OCI-LY1 (cell line): ENCODE measurements around the gene SF3B2.
"Not testable (repeated sequence)": the region's sequence is repeated elsewhere in the genome, so short reads cannot be mapped to it uniquely, and the experiment has no call there.

Experiments
- H2AFZ ChIP-seq: fragments of 200-600 bp; sonication (generic), shearing (Covaris generic); 2 replicates; pipeline ENCODE4 v1.6.0; 2014; ENCODE audit warnings: antibody characterized with exemption, mild to moderate bottlenecking, low read length
- H3F3A ChIP-seq: fragments of 200-600 bp; sonication (generic), shearing (Covaris generic); 2 replicates; pipeline ENCODE4 v1.6.0; 2014; ENCODE audit warnings: mild to moderate bottlenecking, antibody characterized with exemption, low read length, moderate library complexity; ENCODE audit not compliant: insufficient read depth
- H3K27ac ChIP-seq: fragments of 200-600 bp; sonication (generic); 2 replicates; pipeline ENCODE4 v1.5.1; 2014; ENCODE audit warnings: low read length, mixed run types, mild to moderate bottlenecking, low read depth; ENCODE audit not compliant: poor library complexity, severe bottlenecking
- H3K27me3 ChIP-seq: fragments of 200-600 bp; sonication (generic); 2 replicates; pipeline ENCODE4 v1.6.0; 2014; ENCODE audit warnings: antibody characterized with exemption, mild to moderate bottlenecking, low read length, moderate library complexity; ENCODE audit not compliant: insufficient read depth
- H3K36me3 ChIP-seq: fragments of 200-600 bp; sonication (generic); 2 replicates; pipeline ENCODE4 v1.6.1; 2014; ENCODE audit warnings: mild to moderate bottlenecking, antibody characterized with exemption, low read length, moderate library complexity, mixed read lengths; ENCODE audit not compliant: insufficient read depth
- H3K4me1 ChIP-seq: fragments of 200-600 bp; sonication (generic); 2 replicates; pipeline ENCODE4 v1.5.1; 2014; ENCODE audit warnings: mild to moderate bottlenecking, low read length, moderate library complexity; ENCODE audit not compliant: insufficient read depth, severe bottlenecking
- H3K4me2 ChIP-seq: fragments of 200-600 bp; sonication (generic), shearing (Covaris generic); 2 replicates; pipeline ENCODE4 v1.6.1; 2014; ENCODE audit warnings: low read length
- H3K4me3 ChIP-seq: fragments of 200-600 bp; sonication (generic); 2 replicates; pipeline ENCODE4 v1.5.1; 2014; ENCODE audit warnings: low read length, low read depth, mild to moderate bottlenecking, mixed read lengths; ENCODE audit not compliant: poor library complexity, severe bottlenecking
- H3K79me2 ChIP-seq: fragments of 200-600 bp; shearing (Covaris generic); 2 replicates; pipeline ENCODE4 v1.6.1; 2016; ENCODE audit warnings: mixed run types, low read length, mixed read lengths; ENCODE audit not compliant: insufficient read depth
- H3K9ac ChIP-seq: fragments of 200-600 bp; sonication (generic), shearing (Covaris generic); 2 replicates; pipeline ENCODE4 v1.6.1; 2014; ENCODE audit warnings: mild to moderate bottlenecking, low read length, mixed read lengths
- H3K9me2 ChIP-seq: fragments of 200-600 bp; sonication (generic), shearing (Covaris generic); 2 replicates; pipeline ENCODE4 v1.6.1; 2014; ENCODE audit warnings: low read depth, mild to moderate bottlenecking, low read length, mixed read lengths
- H3K9me3 ChIP-seq: fragments of 200-600 bp; shearing (Covaris generic); 2 replicates; pipeline ENCODE4 v1.6.1; 2014; ENCODE audit warnings: low read length, mixed read lengths
- H4K20me1 ChIP-seq: fragments of 200-600 bp; sonication (generic), shearing (Covaris generic); 2 replicates; pipeline ENCODE4 v1.6.0; 2016; ENCODE audit warnings: mild to moderate bottlenecking, low read length; ENCODE audit not compliant: insufficient read depth
- EZH2 ChIP-seq: fragments of 200-600 bp; sonication (generic), shearing (Covaris generic); IDR thresholded peaks from 2 replicates; pipeline ENCODE4 v1.8.0; 2017; ENCODE audit warnings: borderline replicate concordance, mixed run types, mild to moderate bottlenecking, antibody characterized with exemption, low read length, moderate library complexity, mixed read lengths
- TF ChIP-seq, protein P1 (sequence below): fragments of 200-600 bp; sonication (generic), shearing (Covaris generic); IDR thresholded peaks from 2 replicates; pipeline ENCODE4 v1.5.1; 2017; ENCODE audit warnings: mild to moderate bottlenecking, antibody characterized with exemption, low read length, moderate library complexity, mixed read lengths

The SF3B2 gene

DNA sequence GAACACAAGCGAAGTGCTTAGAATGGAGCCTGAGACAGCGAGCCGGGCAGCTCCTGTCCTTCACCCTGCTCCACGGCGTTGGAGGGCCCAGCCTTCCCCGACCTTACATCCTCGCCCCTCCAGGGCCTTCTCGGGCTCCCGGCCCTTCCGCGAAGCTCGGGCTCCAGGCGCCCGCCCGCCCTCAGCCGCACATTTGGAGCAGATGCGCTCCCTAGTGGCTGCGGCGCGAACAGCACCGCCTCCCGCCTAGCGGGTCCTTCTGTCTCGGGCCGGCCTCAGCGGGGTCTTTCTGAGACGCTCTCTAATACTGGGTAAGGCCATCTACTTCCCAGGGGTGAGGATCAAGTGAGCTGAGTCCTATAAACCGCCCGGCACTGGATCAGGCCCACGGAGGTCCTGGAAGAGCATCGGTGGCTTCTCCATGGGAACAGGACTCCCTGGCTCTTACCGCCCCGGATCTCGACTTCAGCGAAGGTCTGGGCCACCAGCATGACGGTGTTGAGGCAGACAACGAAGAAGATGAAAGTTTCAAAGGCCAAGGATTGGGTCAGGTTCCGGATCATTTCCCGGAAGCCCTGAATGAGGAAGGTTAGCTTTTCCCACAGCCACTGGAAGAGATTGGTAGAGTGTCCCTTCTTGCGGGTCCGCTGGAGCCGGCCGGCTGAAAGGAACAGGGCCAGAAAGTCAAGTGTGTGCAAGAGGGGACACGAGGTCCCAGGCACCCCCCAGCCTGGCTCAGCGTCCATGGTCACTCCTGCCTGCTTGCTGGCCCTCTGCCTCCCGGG, 29.6 kb upstream of the SF3B2 start:
- Histone ChIP-seq H3K36me3 (no peaks in the 10 kb centered on the region), H3K4me1 (peaks cover 3% of the 10 kb centered on the region), H3F3A (no peaks in the 10 kb centered on the region), H3K4me2 (peak overlapping the region; percentile 55), H4K20me1 (no peaks in the 10 kb centered on the region), H3K79me2 (no peaks in the 10 kb centered on the region), H3K4me3 (no peak overlapping the region), H3K9me3 (no peaks in the 10 kb centered on the region), H2AFZ (no peak overlapping the region), H3K27me3 (0 out of 2 replicates have a peak, but pooled peaks cover 8% of the 10 kb centered on the region), H3K9me2 (no peaks in the 10 kb centered on the region), H3K27ac (no peak overlapping the region), H3K9ac (0 out of 2 replicates have a peak overlapping the region, but pooled peaks have one; percentile 27)
- TF ChIP-seq, protein P1, sequence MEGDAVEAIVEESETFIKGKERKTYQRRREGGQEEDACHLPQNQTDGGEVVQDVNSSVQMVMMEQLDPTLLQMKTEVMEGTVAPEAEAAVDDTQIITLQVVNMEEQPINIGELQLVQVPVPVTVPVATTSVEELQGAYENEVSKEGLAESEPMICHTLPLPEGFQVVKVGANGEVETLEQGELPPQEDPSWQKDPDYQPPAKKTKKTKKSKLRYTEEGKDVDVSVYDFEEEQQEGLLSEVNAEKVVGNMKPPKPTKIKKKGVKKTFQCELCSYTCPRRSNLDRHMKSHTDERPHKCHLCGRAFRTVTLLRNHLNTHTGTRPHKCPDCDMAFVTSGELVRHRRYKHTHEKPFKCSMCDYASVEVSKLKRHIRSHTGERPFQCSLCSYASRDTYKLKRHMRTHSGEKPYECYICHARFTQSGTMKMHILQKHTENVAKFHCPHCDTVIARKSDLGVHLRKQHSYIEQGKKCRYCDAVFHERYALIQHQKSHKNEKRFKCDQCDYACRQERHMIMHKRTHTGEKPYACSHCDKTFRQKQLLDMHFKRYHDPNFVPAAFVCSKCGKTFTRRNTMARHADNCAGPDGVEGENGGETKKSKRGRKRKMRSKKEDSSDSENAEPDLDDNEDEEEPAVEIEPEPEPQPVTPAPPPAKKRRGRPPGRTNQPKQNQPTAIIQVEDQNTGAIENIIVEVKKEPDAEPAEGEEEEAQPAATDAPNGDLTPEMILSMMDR: peak; percentile 90
- TF ChIP-seq EZH2: no peak

DNA sequence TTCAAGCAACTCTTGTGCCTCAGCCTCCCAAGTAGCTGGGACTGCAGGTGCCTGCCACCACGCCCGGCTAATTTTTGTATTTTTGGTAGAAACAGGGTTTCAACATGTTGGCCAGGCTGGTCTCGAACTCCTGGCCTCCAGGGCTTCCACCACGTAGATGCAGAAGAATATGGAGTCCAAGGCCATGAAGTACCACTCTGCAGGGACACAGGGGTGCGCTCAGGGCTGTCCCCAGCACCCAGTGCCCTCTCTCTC, 29.1 kb upstream of the SF3B2 start:
- not testable (repeated sequence) for H3K9me3 ChIP-seq, H3K27ac ChIP-seq, H3K27me3 ChIP-seq, H3F3A ChIP-seq, H2AFZ ChIP-seq, H3K9ac ChIP-seq, H3K36me3 ChIP-seq, H3K9me2 ChIP-seq, H3K4me3 ChIP-seq, H3K4me1 ChIP-seq, H3K79me2 ChIP-seq, H4K20me1 ChIP-seq, H3K4me2 ChIP-seq

DNA sequence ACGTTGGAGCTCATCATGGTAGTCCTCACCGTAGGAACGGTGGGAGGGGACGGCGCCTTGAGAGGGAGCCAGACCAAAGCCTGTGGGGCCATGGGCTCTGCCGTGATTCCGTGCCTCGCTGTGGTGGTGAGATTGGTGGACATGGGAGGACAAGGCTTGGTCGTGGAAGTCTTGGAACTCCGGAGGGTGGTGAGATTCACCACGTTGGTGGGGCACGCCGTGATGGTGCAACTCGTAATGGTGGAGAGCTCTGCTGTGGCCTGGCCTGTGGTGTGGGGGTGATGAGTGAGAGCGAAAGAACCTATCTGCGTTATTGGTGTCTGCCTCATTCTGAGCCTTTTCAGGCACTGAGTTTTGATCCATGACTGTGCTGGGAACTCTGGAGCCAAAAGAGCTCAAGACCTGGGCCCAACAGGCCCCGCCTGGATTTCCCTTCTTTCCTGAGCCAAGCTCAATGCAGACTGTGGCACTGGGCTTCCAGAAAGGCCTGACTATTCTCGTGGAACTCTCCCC, 26.1 kb upstream of the SF3B2 start, which contains the start of gene CATSPER1:
Gene CATSPER1, minus strand, starts transcription at position 463 of the 513 bp plus-strand sequence. Its CDS starts 100 bp downstream, at position 363.
- Histone ChIP-seq H3K4me3 (no peak within 1 kb of the TSS), H2AFZ (no peak within 1 kb of the TSS), H3K27me3 (peaks cover 9% of the 10 kb centered on the region; the same call in 1 of the 2 replicates), H3K4me1 (peaks cover 3% of the 10 kb centered on the region), H3K4me2 (no peak within 1 kb of the TSS), H3K9me3 (no peaks in the 10 kb centered on the region), H3K36me3 (no peaks in the 10 kb centered on the region), H3F3A (no peaks in the 10 kb centered on the region), H4K20me1 (no peaks in the 10 kb centered on the region), H3K27ac (no peak within 1 kb of the TSS), H3K9me2 (no peaks in the 10 kb centered on the region), H3K9ac (no peak within 1 kb of the TSS), H3K79me2 (no peaks in the 10 kb centered on the region)
- TF ChIP-seq, protein P1: no peak
- no peak for TF ChIP-seq EZH2
